ENCODE data around the gene PRM2.

The PRM2 gene, protein sequence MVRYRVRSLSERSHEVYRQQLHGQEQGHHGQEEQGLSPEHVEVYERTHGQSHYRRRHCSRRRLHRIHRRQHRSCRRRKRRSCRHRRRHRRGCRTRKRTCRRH

GRCh38 chr16:11276143-11276895 lies at the start of gene PRM2:
Gene PRM2, minus strand, starts transcription at chr16:11276480. Its CDS starts 110 bp downstream, at chr16:11276370.
- CTCF ChIA-PET = interaction anchor here (0.6 to 0.9 kb wide), 4 partner anchors 10 to 1020 kb away, joined by 3 to 6 read pairs (median 4); no protein-coding TSS in a partner anchor
- no peak within 1 kb of the TSS for H3K27ac ChIP-seq
- DNase-seq (ENCODE audit: low spot score) = no peak
- POLR2A ChIA-PET (ENCODE audit: low non-redundant PET) = no interaction called here
- TF ChIP-seq CTCF (conservative IDR thresholded peaks at IDR 0.05; ENCODE audit: low read depth) = no peak

DNA sequence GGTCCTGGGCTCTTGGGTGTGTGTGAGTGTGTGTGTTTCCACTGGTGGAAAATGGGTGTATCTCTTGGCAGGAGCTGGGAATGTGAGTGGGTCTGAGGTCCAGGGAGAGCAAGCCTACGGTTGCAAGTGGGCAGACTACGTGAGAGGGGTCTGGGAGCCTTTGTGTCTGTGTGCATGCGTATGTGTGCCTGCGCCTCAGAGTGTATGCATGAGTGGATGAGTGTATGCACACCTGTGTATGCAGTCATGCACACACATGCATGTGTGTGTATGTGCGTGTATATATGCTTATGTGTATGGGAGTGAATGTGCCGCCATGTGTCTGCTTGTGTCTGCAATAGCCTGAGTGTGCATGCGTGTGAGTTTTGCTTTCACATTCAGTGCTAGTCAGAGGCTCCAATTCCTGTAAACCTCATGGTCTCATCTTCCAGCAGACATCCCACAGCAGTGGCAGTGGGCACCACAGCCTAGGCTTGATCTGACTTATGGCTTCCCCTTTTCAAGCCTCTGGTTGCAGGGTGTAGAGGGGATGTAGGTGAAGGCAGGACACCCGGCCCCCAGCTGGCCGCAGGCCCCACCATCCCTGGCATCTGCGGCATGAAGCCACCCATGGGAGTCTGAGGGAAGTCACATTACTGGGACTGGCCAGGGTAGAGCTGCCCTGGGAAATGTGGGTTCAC lies 49.3 kb upstream of the PRM2 start:
- no peak overlapping the region for H3K27ac ChIP-seq
- ChIA-PET POLR2A (ENCODE audit: low non-redundant PET) (no interaction called here), CTCF (interaction anchor here (0.6 to 0.7 kb wide), 2 partner anchors 168 to 242 kb away, joined by 4 read pairs; no protein-coding TSS in a partner anchor)
- no peak for TF ChIP-seq CTCF (conservative IDR thresholded peaks at IDR 0.05; ENCODE audit: low read depth)
- DNase-seq (ENCODE audit: low spot score) = no peak

DNA sequence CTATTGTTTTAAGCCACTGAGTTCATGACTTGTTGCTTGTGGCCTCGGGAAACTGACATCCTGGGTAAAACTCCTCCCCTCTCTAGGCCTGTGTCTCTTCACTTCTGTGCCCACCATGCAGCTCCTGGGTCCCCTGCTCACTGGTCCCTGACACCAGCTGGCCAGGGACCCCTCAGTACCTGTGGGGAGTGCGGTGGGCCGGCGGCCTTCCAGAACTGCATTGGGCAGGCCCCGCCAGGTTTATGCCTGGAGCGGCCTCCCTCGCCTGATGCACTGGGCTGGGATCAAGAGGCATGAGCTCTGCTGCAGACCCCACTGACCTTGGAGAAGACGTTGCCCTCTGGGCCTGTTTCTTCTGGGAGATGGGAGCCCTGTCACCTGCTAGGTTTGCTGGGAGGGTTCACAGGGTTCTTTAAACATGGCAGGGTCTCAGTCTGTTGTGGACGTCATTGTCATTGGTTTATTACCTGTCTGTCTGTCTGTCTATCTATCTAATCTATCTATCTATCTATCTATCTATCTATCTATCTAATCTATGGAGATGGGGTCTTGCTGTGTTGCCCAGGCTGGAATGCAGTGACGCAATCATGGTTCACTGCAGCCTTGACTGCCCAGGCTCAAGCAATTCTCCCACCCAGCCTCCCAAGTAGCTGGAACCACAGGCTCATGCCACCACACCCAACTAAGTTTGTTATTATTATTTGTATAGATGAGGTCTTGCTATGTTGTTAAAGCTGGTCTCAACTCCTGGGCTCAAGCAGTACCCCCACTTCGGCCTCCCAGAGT lies 47.5 kb upstream of the PRM2 start:
- no peak for TF ChIP-seq CTCF (conservative IDR thresholded peaks at IDR 0.05; ENCODE audit: low read depth)
- DNase-seq (ENCODE audit: low spot score) = no peak
- POLR2A ChIA-PET (ENCODE audit: low non-redundant PET) = no interaction called here
- H3K27ac ChIP-seq = no peak overlapping the region
- CTCF ChIA-PET = interaction anchor here (1.6 kb wide), 1 partner anchor 69 kb away, joined by 8 read pairs; no protein-coding TSS in a partner anchor

GRCh38 chr16:11322823-11323222 lies 46.5 kb upstream of the PRM2 start:
- ChIA-PET POLR2A (ENCODE audit: low non-redundant PET) (no interaction called here), CTCF (interaction anchor here (0.6 to 1.6 kb wide), 2 partner anchors 15 to 68 kb away, joined by 7 to 8 read pairs; no protein-coding TSS in a partner anchor)
- H3K27ac ChIP-seq = no peak overlapping the region
- no peak for DNase-seq (ENCODE audit: low spot score)
- TF ChIP-seq CTCF (conservative IDR thresholded peaks at IDR 0.05; ENCODE audit: low read depth) = no peak

DNA sequence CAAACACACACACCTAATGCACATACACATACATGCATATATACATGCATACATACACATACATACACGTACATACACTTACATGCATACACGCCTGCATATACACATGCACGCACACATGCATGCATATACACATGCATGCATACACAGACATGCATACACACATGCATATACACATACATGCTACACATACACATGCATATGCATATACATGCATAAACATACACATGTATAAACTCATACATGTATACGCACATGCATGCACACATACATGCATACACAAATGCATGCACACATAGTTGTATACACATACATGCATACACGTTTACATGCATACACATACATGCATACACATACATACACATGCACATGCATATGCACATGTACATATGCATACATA lies 45.4 kb upstream of the PRM2 start:
- POLR2A ChIA-PET (ENCODE audit: low non-redundant PET) = no interaction called here
- TF ChIP-seq CTCF (conservative IDR thresholded peaks at IDR 0.05; ENCODE audit: low read depth) = no peak
- no peak overlapping the region for H3K27ac ChIP-seq
- no peak for DNase-seq (ENCODE audit: low spot score)
- CTCF ChIA-PET = no interaction called here

DNA sequence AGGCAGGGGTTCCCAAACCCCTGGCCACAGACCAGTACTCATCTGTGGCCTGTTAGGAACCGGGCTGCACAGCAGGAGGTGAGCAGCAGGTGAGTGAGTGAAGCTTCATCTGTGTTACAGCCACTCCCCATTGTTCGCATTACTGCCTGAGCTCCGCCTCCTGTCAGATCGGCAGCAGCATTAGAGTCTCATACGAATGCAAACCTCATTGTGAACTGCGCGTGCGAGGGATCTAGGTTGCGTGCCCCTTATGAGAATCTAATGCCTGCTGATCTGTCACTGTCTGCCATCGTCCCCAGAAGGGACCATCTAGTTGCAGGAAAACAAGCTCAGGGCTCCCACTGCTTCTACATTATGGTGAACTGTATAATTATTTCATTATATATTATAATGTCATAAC lies 43.9 kb upstream of the PRM2 start:
- POLR2A ChIA-PET (ENCODE audit: low non-redundant PET) = no interaction called here
- no peak overlapping the region for H3K27ac ChIP-seq

More for the DNA sequence above, 43.9 kb upstream of the PRM2 start:
- TF ChIP-seq CTCF (conservative IDR thresholded peaks at IDR 0.05; ENCODE audit: low read depth) = no peak
- DNase-seq (ENCODE audit: low spot score) = no peak
- CTCF ChIA-PET = interaction anchor here (0.7 to 1.9 kb wide), 2 partner anchors 22 to 333 kb away, joined by 3 to 6 read pairs; no protein-coding TSS in a partner anchor
